Mucosa of gallbladder (tissue), 1 donor: ENCODE results near the gene KPNA5. TPM values are rescaled to one million over a fixed set of nuclear protein-coding genes. Genes with fewer than 3 reads are reported as not detected.
"Not testable (repeated sequence)": the region's sequence is repeated elsewhere in the genome, so short reads cannot be mapped to it uniquely, and the experiment has no call there.

ENCODE experiments used
- DNase-seq: peaks from one replicate; pipeline ENCODE4 v3.0.0-alpha.2; 2020; ENCODE audit warnings: low spot score
- total RNA-seq: library from RNA; stranded (reverse); gene quantifications from one replicate; pipeline ENCODE4 v1.2.1, GENCODE V29; 2021
- donor health status: DM: no; HTN: no; CAD: no.

Gene KPNA5
- total RNA-seq, 1 donor from 2014 or later: 11.9 TPM

- not testable (repeated sequence) for DNase-seq
These were observed 22.9 kb downstream of the KPNA5 start for GRCh38 chr6:116703888-116704287.

GRCh38 chr6:116705917-116706316 lies 24.9 kb downstream of the KPNA5 start:
- no peak for DNase-seq

- DNase-seq: no peak
These were observed 33.3 kb downstream of the KPNA5 start for GRCh38 chr6:116714296-116714695.

GRCh38 chr6:116714761-116715160 lies 33.8 kb downstream of the KPNA5 start:
- no peak for DNase-seq

- DNase-seq: no peak
These were observed 45.9 kb downstream of the KPNA5 start for GRCh38 chr6:116726947-116727346.

GRCh38 chr6:116730513-116730912 lies 49.5 kb downstream of the KPNA5 start:
- DNase-seq: no peak

GRCh38 chr6:116737004-116737403 lies 56.0 kb downstream of the KPNA5 start:
- DNase-seq: no peak

- DNase-seq: not testable (repeated sequence)
These were observed 59.5 kb downstream of the KPNA5 start for GRCh38 chr6:116740486-116740885.

GRCh38 chr6:116741571-116741970 lies 60.6 kb downstream of the KPNA5 start:
- DNase-seq: no peak

GRCh38 chr6:116745176-116745575 lies 64.2 kb downstream of the KPNA5 start:
- no peak for DNase-seq

GRCh38 chr6:116761779-116762178 lies 80.8 kb downstream of the KPNA5 start:
- no peak for DNase-seq

- DNase-seq: no peak
These were observed 81.2 kb downstream of the KPNA5 start for GRCh38 chr6:116762235-116762634.

- DNase-seq: no peak
These were observed 82.0 kb downstream of the KPNA5 start for GRCh38 chr6:116763048-116763447.

- no peak for DNase-seq
These were observed 83.1 kb downstream of the KPNA5 start for GRCh38 chr6:116763906-116764628.

- DNase-seq: no peak
These were observed 83.6 kb downstream of the KPNA5 start for GRCh38 chr6:116764629-116764960.

GRCh38 chr6:116764961-116765841 lies 84.2 kb downstream of the KPNA5 start, which contains the start of gene FAM162B:
Gene FAM162B (minus strand): TSS chr6:116765719. CDS start chr6:116765576, 143 bp downstream.
- DNase-seq: no peak

- DNase-seq: no peak
These were observed 85.6 kb downstream of the KPNA5 start for GRCh38 chr6:116766506-116767176.

GRCh38 chr6:116767715-116768114 lies 86.7 kb downstream of the KPNA5 start:
- no peak for DNase-seq

- no peak for DNase-seq
These were observed 91.4 kb downstream of the KPNA5 start for GRCh38 chr6:116772450-116772849.

- DNase-seq: no peak
These were observed 92.9 kb downstream of the KPNA5 start for GRCh38 chr6:116773886-116774285.

GRCh38 chr6:116779573-116780164 lies 98.7 kb downstream of the KPNA5 start:
- no peak for DNase-seq

GRCh38 chr6:116783852-116784251 lies 102.8 kb downstream of the KPNA5 start:
- no peak for DNase-seq
